ENCODE measurements around the gene RGS1.

DNA sequence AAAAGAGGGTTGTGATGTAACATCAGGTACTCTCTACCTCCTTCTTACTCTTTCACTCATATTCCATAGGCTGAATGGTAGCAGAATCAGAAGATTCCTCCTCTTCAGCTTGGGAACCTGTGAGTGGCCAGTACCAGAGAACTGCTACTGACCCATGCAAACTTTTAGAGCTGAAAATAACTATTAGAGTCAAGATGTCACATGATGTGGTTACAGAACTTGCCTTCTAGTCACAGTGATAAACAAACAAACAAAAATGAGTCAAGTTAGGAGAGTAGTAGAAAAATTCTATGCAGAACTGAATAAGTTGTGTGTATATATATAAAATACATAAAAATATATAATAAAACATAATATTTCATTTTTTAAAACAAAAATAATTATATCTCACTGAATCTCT lies 47.6 kb upstream of the RGS1 start:
- TF ChIP-seq CTCF (IDR thresholded peaks at IDR 0.05) (no peak), POLR2AphosphoS5 (IDR thresholded peaks at IDR 0.05) (no peak), POLR2A (IDR thresholded peaks at IDR 0.05) (no peak)
